HepG2 (cell line): ENCODE measurements around the gene MTOR. TPM values are rescaled to one million over a fixed set of nuclear protein-coding genes. Genes with fewer than 3 reads are reported as not detected.

Source experiments
- ATAC-seq: fragments of 200-7000 bp; cut with Tn5 transposase; 3 replicates; pipeline ENCODE4 v1.9.1; 2020; ENCODE audit warnings: mild to moderate bottlenecking, moderate library complexity
- BruUV-seq: library from RNA; stranded (reverse); fragments of 400-500 nt; replicated peaks from 2 replicates; lab custom pipeline; 2021; lab: Mats Ljungman, UMichigan
- CTCF ChIA-PET: fragments of 300-600 bp; formaldehyde crosslinking; extraction: SDS; loops from one replicate; lab custom pipeline; 2021; ENCODE audit warnings: low total read pairs, inconsistent platforms, low intra/inter-chr PET ratio; lab: Yijun Ruan, JAX
- POLR2A ChIA-PET: fragments of 350-600 bp; sonication (Branson Sonifier 250); formaldehyde crosslinking; loops from one replicate; lab custom pipeline; 2020; ENCODE audit warnings: antibody characterized with exemption, inconsistent platforms; lab: Yijun Ruan, JAX
- DNase-seq: peaks from one replicate; pipeline ENCODE4 v3.0.0-alpha.2; 2015; ENCODE audit warnings: low spot score
- FAIRE-seq: peaks from 3 replicates; lab custom pipeline; 2011; peaks lifted over from hg19 to GRCh38; lab: Jason Lieb, UNC
- H2AFZ ChIP-seq: one replicate; pipeline ENCODE4 v1.6.1; 2011; ENCODE audit warnings: low read length, inconsistent platforms
- H3K27ac ChIP-seq: fragments of 300-600 bp; 3 replicates; pipeline ENCODE4 v1.8.0; 2011; ENCODE audit warnings: mixed run types, mild to moderate bottlenecking, mixed read lengths, low read length, inconsistent platforms; ENCODE audit not compliant: insufficient read depth; ENCODE audit errors: extremely low read length
- H3K27me3 ChIP-seq, 2 experiments: fragments of 200-600 bp in 1 of 2; 2 replicates in 1 of 2; 3 replicates in 1 of 2; pipeline versions ENCODE4 v1.6.0 to v1.8.0; 2011; ENCODE audit warnings: low read length in 2 of 2, mild to moderate bottlenecking in 2 of 2, moderate library complexity in 2 of 2, inconsistent platforms in 1 of 2; ENCODE audit not compliant: insufficient read depth in 2 of 2, control insufficient read depth in 1 of 2
- H3K36me3 ChIP-seq, 2 experiments: fragments of 200-600 bp in 1 of 2; replicated peaks in 1 of 2; 2 replicates in 1 of 2; 3 replicates in 1 of 2; pipeline versions ENCODE4 v1.5.1 to v1.8.0; 2011; ENCODE audit warnings: low read length in 2 of 2, inconsistent platforms in 1 of 2; ENCODE audit not compliant: insufficient read depth in 2 of 2, control insufficient read depth in 1 of 2
- H3K4me1 ChIP-seq: 2 replicates; pipeline ENCODE4 v1.5.1; 2012; ENCODE audit warnings: low read length, inconsistent platforms; ENCODE audit not compliant: insufficient read depth
- H3K4me2 ChIP-seq: 2 replicates; pipeline ENCODE4 v1.6.0; 2011; ENCODE audit warnings: low read depth, low read length, inconsistent platforms
- H3K4me3 ChIP-seq, 3 experiments: fragments of 200-600 bp in 1 of 3; sonication (generic), shearing (Covaris generic) in 1 of 3; replicated peaks in 1 of 3; 2 replicates each; pipeline ENCODE4 v1.5.1; 2011 to 2016; ENCODE audit warnings: low read length in 3 of 3, inconsistent platforms in 2 of 3, low read depth in 2 of 3, mild to moderate bottlenecking in 2 of 3, control low read depth in 1 of 3, mixed read lengths in 1 of 3; ENCODE audit not compliant: insufficient read depth in 1 of 3
- H3K79me2 ChIP-seq: one replicate; pipeline ENCODE4 v1.6.1; 2011; ENCODE audit warnings: low read length, inconsistent platforms; ENCODE audit not compliant: insufficient read depth
- H3K9ac ChIP-seq: 2 replicates; pipeline ENCODE4 v1.6.0; 2011; ENCODE audit warnings: mild to moderate bottlenecking, low read depth, low read length, inconsistent platforms; ENCODE audit not compliant: insufficient read depth
- H3K9me3 ChIP-seq: 2 replicates; pipeline ENCODE4 v1.5.1; 2012; ENCODE audit warnings: mild to moderate bottlenecking, low read length
- H4K20me1 ChIP-seq: 2 replicates; pipeline ENCODE4 v1.6.0; 2011; ENCODE audit warnings: inconsistent platforms, mild to moderate bottlenecking, low read length, moderate library complexity; ENCODE audit not compliant: insufficient read depth
- BCL6 ChIP-seq: IDR thresholded peaks from 2 replicates; pipeline ENCODE4 v1.6.1; 2016; ENCODE audit warnings: missing genetic modification reagents, missing compliant biosample characterization
- GATAD1 ChIP-seq: IDR thresholded peaks from 2 replicates; pipeline ENCODE4 v1.6.1; 2016; ENCODE audit warnings: missing genetic modification reagents, missing compliant biosample characterization
- GLMP ChIP-seq: sonication (generic); formaldehyde crosslinking; IDR thresholded peaks from 2 replicates; pipeline ENCODE4 v1.9.0; 2021; ENCODE audit warnings: missing genetic modification reagents, mild to moderate bottlenecking, borderline replicate concordance
- HNF4A ChIP-seq: sonication (generic); formaldehyde crosslinking; IDR thresholded peaks from 2 replicates; pipeline ENCODE4 v1.4.0; 2020; ENCODE audit warnings: missing genetic modification reagents
- KDM6A ChIP-seq: IDR thresholded peaks from 2 replicates; pipeline ENCODE4 v1.6.1; 2016; ENCODE audit warnings: low read depth
- NR2F1 ChIP-seq, 2 experiments: fragments of 450-650 bp in 1 of 2; formaldehyde crosslinking in 1 of 2; IDR thresholded peaks; 2 replicates each; pipeline versions ENCODE4 v1.5.0 to v1.6.1; 2016 to 2020; ENCODE audit warnings: mild to moderate bottlenecking in 1 of 2, missing compliant biosample characterization in 1 of 2, missing genetic modification reagents in 1 of 2, moderate library complexity in 1 of 2
- NR2F6 ChIP-seq, 2 experiments: IDR thresholded peaks; 2 replicates each; pipeline ENCODE4 v1.6.1; 2016; ENCODE audit warnings: antibody characterized with exemption in 1 of 2, mild to moderate bottlenecking in 1 of 2
- SRF ChIP-seq: IDR thresholded peaks from 2 replicates; pipeline ENCODE4 v1.6.1; 2011; ENCODE audit warnings: mild to moderate bottlenecking, low read depth, low read length, moderate library complexity
- ZNF264 ChIP-seq: sonication (generic); formaldehyde crosslinking; IDR thresholded peaks from 2 replicates; pipeline ENCODE4 v1.4.0; 2020; ENCODE audit warnings: missing genetic modification reagents
- ZNF629 ChIP-seq: sonication (generic); formaldehyde crosslinking; conservative IDR thresholded peaks from 2 replicates; pipeline ENCODE4 v1.5.0; 2020; ENCODE audit warnings: missing genetic modification reagents
- ZNF746 ChIP-seq: sonication (generic); formaldehyde crosslinking; IDR thresholded peaks from 2 replicates; pipeline ENCODE4 v1.8.0; 2022; ENCODE audit warnings: mild to moderate bottlenecking, missing genetic modification reagents
- WGBS: methylation state at CpG from one replicate; pipeline ENCODE4 v1.1.6; 2017; ENCODE audit warnings: low lambda C conversion rate; 5-methylcytosine and 5-hydroxymethylcytosine counted together
- in situ Hi-C: cut with HindIII; loops from 2 replicates; pipeline ENCODE4 v1.10.0; 2017; ENCODE audit warnings: low pct_unique_long_range_greater_than_20kb; ENCODE audit not compliant: extremely low pct_ligation_motif_present
- intact Hi-C: fragments of 100-400 bp; cut with micrococcal nuclease; formaldehyde crosslinking; loops from one replicate; pipeline ENCODE4 v1.10.0; 2022; ENCODE audit not compliant: unreplicated experiment
- polyA plus RNA-seq, 8 experiments: library from polyadenylated mRNA; depleted of rRNA in 3 of 8; stranded (reverse) in 7 of 8; unstranded in 1 of 8; fragments of >200 nt; fragmentation: Illumina TruSeq in 4 of 8; extraction: Trizol in 4 of 8; gene quantifications; 2 replicates each; pipeline versions ENCODE4 v1.2.1 to v1.2.3, GENCODE V29; 2011 to 2016; ENCODE audit warnings: low read depth in 4 of 8, missing spikeins in 1 of 8, mixed read lengths in 1 of 8; ENCODE audit not compliant: insufficient read depth in 1 of 8
- total RNA-seq, 5 experiments: library from RNA; depleted of rRNA; stranded (reverse); fragments of >200 nt; fragmentation: Illumina TruSeq; extraction: Trizol; gene quantifications; 2 replicates each; pipeline ENCODE4 v1.2.3, GENCODE V29; 2016; ENCODE audit warnings: low read depth in 1 of 5
- TF ChIP-seq, protein P1 (sequence below): sonication (generic); IDR thresholded peaks from 2 replicates; pipeline ENCODE4 v1.6.1; 2016; ENCODE audit warnings: low read depth, borderline replicate concordance

Gene MTOR
- total and polyA plus RNA-seq, 2 of the 13 experiments (the other 11 are each of a cell fraction or from before 2014, with no cell fraction given): 24.6 to 34.6 TPM

DNA sequence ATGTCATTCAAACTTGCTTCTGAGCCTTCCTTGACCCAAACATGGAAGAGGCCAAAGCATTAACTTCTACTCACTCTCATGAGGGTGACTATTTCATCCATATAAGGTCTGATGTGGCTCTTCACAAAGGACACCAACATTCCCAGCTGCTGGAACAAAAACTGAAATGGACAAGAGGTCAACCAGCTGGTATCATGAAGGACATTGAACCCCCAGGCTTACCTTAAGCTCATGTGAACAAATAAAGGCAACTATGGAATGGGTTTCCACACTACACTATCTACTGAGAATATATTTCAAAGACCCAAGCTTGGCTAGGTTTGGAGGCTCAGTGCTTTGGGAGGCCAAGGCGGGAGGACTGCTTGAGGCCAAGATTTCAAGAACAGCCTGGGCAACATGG is 46.3 kb downstream of the MTOR start:
- 94% methylated on average over 1 of the region's 1 CpG for WGBS
- peak overlapping the region; percentile 54 for H3K27ac ChIP-seq
- FAIRE-seq: peak; percentile 47

More for the DNA sequence above, 46.3 kb downstream of the MTOR start:
- peaks cover 21 to 62% of the 10 kb centered on the region in 2 experiments for H3K36me3 ChIP-seq
- H4K20me1 ChIP-seq: no peaks in the 10 kb centered on the region
- H3K79me2 ChIP-seq: no peaks in the 10 kb centered on the region
- peak; percentile 64 for DNase-seq
- ATAC-seq: peak; percentile 76
- no peak overlapping the region for H3K4me3 ChIP-seq
- no peak overlapping the region for H3K9ac ChIP-seq
- POLR2A ChIA-PET: interaction anchor here (0.6 kb wide), 1 partner anchor 30 kb away, joined by 4 read pairs; no protein-coding TSS in a partner anchor
- BruUV-seq: no TSS peak
- CTCF ChIA-PET: no interaction called here
- no peak overlapping the region for H2AFZ ChIP-seq
- no peaks in the 10 kb centered on the region for H3K27me3 ChIP-seq
- TF ChIP-seq ZNF629 (CRISPR knock-in tag) (peak; percentile 60; the same call in 1 of the 2 replicates), NR2F6 (IDR thresholded peaks at IDR 0.05) (peak; percentile 50; the same call in 1 of the 2 replicates), NR2F6 (CRISPR knock-in tag; IDR thresholded peaks at IDR 0.05) (no peak), SRF (0 out of 2 replicates have a peak, but pooled peaks have one; percentile 45), KDM6A (CRISPR knock-in tag) (no peak), GLMP (no peak), BCL6 (no peak), NR2F1 (CRISPR knock-in tag; IDR thresholded peaks at IDR 0.05) (peak in 1 of 2 experiments; percentile 69; a peak in 2 of 4 replicates), HNF4A (peak; percentile 44), GATAD1 (CRISPR knock-in tag) (no peak), ZNF264 (no peak), ZNF746 (CRISPR knock-in tag) (no peak)
- TF ChIP-seq, protein P1, sequence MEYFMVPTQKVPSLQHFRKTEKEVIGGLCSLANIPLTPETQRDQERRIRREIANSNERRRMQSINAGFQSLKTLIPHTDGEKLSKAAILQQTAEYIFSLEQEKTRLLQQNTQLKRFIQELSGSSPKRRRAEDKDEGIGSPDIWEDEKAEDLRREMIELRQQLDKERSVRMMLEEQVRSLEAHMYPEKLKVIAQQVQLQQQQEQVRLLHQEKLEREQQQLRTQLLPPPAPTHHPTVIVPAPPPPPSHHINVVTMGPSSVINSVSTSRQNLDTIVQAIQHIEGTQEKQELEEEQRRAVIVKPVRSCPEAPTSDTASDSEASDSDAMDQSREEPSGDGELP: peak; percentile 84
- in situ Hi-C loops: no loop called here
- H3K4me2 ChIP-seq: no peak overlapping the region
- H3K9me3 ChIP-seq: no peaks in the 10 kb centered on the region
- intact Hi-C loops: no loop called here
- H3K4me1 ChIP-seq: peaks cover 41% of the 10 kb centered on the region
